IPS-NIHi11 (cell line): Measurements from ENCODE around the gene LARGE1.
A peak's percentile ranks its signal among the peaks of the same experiment; 100 is the strongest.

Experiments used
- DNase-seq: peaks from one replicate; pipeline ENCODE4 v3.0.0; 2012; ENCODE audit warnings: mixed read lengths, low spot score

LARGE1 gene

DNA sequence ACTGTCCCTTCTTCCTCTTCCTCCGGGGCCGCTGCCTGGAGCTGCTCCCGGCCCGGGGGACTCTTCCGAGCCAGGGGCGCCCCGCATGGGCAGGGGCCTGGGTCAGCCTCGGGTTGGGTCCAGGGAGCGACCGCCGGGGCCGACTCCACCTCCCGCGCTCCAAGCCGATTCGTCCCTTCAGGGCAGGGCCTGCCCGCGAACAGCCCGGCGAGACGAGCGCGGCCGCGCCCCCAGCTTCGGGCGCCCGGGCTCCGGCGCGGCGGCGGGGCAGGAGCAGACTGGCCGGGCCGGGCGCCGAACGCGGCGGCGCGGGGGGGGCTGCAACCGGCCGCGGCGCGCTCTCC is at the start of gene LARGE1:
TSS of gene LARGE1 (minus strand) at position 280 of the 344 bp plus-strand sequence.
- DNase-seq, result peak; percentile 44

- DNase-seq, result no peak
These were observed 48.8 kb upstream of the LARGE1 start for GRCh38 chr22:33969045-33969444.

GRCh38 chr22:33964121-33964520 is 43.8 kb upstream of the LARGE1 start:
- no peak for DNase-seq

- no peak for DNase-seq
These were observed 42.1 kb upstream of the LARGE1 start for GRCh38 chr22:33962409-33962808.

DNA sequence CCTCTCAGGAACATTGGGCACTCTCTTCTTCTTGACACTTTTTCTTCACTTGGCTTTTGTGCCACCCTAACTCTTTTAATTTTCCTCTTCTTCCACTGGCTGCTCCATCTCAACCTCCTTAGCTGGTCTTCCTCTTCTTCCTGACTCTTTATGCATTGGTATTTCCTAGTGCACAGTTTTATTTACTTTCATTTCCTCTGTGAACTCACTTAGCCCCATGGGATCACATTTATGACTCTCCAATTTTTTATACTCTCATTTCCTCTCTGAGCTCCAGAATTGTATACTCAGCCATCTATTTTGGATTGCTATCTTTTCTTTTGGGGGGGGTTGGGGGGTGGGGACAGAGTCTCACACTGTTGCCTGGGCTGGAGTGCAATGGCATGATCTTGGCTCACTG is 38.5 kb upstream of the LARGE1 start:
- no peak for DNase-seq

DNA sequence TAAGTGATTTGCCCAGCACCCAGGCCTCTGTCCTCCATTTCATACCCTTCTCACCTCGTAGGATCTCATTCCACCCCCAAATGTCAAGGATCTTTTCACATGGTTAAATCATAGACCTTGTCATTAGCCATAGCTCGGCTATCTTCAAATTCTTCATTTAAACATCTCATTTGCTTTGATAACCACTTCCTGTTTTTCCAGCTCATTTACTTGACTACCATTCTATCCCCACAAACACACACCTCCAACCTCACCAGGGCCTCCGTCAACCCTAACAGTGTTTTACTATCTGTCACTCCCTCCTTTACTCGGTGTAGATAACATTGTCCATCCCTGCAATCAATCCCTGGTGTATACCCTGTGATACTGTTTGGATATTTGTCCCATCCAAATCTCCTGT is 36.8 kb upstream of the LARGE1 start:
- DNase-seq, result no peak

DNA sequence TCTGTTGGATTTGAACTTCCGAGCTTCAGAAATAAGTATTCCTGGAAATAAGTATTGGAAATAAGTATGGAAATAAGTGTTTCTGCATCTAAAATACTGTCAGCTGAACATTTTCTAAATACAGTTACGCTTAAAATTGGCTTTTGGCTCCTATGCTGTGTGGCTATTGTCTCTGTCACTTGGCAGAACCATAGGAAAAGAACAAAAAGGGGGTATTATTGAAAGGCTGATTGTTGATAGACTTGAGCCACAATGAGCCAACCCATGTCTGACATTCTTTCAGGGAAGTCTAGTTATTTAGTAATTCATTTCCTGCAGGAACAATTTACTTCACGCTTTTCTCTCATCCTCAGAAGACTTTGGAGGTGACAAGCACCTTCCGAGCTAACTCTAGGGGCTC is 32.5 kb upstream of the LARGE1 start:
- DNase-seq, result no peak

- no peak for DNase-seq
These were observed 20.5 kb upstream of the LARGE1 start for GRCh38 chr22:33940741-33941140.

- no peak for DNase-seq
These were observed 12.7 kb upstream of the LARGE1 start for GRCh38 chr22:33932997-33933396.

GRCh38 chr22:33931406-33931805 is 11.1 kb upstream of the LARGE1 start:
- no peak for DNase-seq

GRCh38 chr22:33927752-33928151 is 7.5 kb upstream of the LARGE1 start:
- no peak for DNase-seq

DNA sequence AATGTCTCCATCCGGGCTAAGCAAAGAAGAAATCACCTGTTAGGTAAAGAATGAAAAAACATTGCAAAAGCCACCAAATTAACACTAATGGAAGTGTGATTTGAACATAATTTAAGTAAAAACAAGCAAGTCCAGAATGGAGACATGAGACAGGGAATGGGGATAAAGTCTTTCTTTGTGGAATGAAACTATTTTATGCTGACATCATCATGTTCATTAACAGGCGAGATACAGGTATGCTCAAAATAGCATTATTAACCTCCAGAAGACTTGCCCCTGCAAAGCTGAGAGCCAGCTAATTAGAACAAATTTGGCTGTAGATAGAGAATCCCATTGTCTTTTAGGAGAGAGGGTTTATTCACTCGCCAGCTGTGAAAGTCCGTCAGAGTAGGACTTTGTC is 4.9 kb upstream of the LARGE1 start:
- DNase-seq, result no peak

- peak; percentile 58 for DNase-seq
These were observed 3.5 kb upstream of the LARGE1 start for GRCh38 chr22:33923660-33924246.

DNA sequence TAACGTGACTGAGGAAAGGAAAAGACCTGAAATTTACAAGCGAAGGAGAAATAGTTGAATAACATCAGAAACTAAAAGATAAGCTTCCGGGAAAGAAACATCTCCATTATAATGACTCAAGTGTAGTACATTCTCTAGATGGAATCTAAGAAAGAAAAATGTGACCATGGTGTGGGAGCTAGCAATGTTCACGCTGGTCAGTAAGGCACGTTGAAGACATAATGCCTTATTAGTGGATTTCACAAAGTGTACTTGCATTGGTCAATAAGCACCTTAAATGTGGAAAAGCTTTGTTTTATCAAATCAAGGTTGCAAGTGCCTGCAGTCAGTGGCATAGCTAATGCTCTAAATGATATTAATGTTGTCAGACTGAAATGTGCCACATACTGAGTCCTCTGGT is 2.8 kb upstream of the LARGE1 start:
- no peak for DNase-seq

GRCh38 chr22:33922349-33922681 is 2.0 kb upstream of the LARGE1 start:
- DNase-seq, result peak; percentile 68

GRCh38 chr22:33921525-33922348 is 1.5 kb upstream of the LARGE1 start:
- peak; percentile 71 for DNase-seq

GRCh38 chr22:33920927-33921524 is 750 bp upstream of the LARGE1 start:
- peak; percentile 94 for DNase-seq

GRCh38 chr22:33919391-33920196 is 682 bp downstream of the LARGE1 start:
- no peak for DNase-seq

GRCh38 chr22:33918676-33919365 is 1.5 kb downstream of the LARGE1 start:
- DNase-seq, result no peak

DNA sequence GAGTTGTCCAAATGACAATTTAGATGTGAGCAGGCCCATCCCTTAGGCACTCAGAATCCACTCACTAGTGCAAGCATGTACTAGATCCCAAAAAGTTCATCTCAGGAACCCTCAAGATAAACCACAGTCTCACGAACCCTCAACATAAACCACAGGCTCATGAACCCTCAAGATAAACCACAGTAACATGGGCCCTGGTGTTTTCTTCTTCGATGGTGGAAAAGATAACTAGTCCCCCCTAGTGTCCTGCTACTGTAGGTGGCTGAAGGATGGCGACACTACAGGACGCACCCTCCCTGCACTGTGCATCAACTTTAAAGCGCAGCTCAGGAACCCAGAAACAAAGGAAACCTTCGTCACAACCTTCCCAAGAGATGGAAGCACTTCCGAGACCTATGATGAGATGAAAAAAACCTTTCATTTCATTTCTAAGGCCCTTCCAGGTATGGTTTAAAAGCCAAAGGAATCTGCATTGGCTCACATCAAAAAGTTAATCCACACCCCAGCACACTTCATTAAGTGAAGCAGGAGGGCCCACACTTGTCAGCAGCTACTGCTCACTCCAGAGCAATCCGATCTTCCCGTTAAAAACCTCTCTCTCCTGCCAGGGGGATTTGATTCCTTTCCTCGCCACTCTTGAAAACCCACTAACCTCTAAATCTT is 2.4 kb downstream of the LARGE1 start:
- DNase-seq, result no peak

DNA sequence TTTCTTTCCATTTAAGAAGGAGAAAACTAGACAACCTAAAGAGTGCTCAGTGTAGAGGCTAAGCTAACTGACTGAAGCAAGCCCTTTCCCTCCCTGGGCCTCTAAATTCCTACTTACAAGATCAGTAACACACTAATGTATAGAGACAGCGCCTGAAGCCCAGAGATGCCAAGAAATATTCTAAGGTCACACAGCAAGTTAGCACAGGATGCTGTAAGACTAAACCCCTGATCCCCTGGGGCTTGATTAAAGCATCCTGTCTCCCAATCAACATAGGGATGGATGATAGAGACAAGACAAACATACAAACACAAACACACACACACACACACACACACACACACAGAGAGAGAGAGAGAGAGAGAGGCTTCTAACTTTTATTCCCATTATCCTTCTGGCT is 5.6 kb downstream of the LARGE1 start:
- no peak for DNase-seq

DNA sequence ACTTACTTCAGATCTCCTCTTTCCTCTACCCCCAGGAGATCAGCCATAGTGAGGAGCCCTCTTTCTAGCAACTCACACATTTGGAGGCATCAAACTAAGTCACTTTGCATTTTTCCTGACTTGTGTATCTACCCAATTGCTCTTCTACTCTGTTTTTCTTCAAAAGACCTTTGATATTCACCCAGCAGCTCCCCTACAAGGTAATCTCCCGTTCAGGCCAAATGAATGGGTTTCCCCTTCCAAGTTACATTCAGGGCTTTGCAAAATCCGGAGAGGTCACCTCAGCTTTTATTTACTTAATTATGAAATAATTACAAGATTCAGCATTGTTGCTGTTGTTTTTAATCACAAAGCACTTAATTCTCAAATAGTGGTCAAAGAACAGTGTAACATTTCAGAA is 6.1 kb downstream of the LARGE1 start:
- DNase-seq, result no peak
